Retina (tissue), 1 donor: ENCODE data around the gene SLC30A10.
"Not testable (repeated sequence)": the region's sequence is repeated elsewhere in the genome, so short reads cannot be mapped to it uniquely, and the experiment has no call there.

Source experiments
- DNase-seq: peaks from one replicate; pipeline ENCODE4 v3.0.0-alpha.2; 2016

Gene SLC30A10

DNA sequence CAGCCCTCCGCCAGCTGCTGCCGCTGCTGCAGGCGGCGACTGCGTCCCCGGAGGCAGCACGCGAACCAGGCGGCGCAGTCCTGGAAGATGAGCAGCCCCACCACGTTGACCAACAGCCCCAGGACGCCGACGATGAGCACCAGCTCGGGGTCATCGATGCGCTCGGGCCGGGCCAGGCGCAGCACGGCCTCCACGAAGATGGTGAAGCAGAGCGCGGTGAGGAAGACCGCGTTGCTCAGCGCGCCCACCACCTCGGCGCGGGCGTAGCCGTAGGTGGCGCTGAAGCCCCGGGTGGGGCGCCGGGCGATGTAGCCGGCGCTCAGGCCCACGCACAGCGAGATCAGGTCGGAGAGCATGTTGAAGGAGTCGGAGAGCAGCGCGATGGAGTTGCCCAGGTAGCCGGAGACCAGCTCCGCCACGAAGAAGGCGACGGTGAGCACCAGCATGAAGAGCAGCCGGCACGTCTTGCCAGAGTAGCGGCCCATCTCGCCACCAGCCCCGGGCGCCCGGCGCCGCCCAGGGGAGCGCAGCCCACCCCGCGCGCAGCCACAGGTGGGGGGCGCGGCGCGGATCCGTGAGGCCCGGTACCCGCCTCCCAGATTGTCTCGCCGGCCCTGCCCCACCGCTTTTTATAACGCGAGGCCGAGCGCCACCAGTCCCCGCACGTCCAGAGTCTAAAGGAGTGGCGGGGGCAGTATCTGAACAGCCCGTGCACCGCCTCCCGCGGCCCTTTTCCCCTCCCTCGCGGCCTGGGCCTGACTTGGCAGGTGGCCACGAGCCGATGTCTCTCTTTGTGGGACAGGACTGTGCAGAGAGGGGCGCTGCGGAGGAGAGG, at the start of gene SLC30A10:
Gene SLC30A10 (minus strand): TSS at position 602 of the 835 bp plus-strand sequence. CDS start 117 bp downstream, at position 485.
- peak; percentile 89 for DNase-seq

- no peak for DNase-seq
These were observed 44.9 kb upstream of the SLC30A10 start for GRCh38 chr1:219973213-219973612.

DNA sequence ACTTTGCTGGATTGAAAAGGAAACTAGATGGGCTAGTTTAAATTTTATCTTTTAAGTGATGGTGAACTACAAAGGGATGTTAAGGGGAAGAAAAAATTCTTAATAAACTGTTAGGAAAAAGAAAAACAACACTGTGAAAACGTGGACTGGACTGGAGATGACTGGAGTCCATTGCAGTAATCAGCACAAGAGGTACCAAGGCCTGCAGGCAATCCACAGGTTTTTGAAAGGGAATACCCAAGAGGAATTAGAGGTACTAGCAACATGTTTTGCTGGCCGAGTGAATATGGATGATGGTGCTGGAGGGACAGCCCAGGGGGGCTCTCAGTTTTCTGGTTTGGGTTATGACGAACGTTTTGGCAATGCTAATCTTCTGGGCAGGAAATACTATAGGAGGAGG, 39.0 kb upstream of the SLC30A10 start:
- no peak for DNase-seq

GRCh38 chr1:219966071-219966349, 37.7 kb upstream of the SLC30A10 start:
- no peak for DNase-seq

GRCh38 chr1:219965285-219966070, 37.1 kb upstream of the SLC30A10 start:
- no peak for DNase-seq

GRCh38 chr1:219963432-219963831, 35.1 kb upstream of the SLC30A10 start:
- no peak for DNase-seq

DNA sequence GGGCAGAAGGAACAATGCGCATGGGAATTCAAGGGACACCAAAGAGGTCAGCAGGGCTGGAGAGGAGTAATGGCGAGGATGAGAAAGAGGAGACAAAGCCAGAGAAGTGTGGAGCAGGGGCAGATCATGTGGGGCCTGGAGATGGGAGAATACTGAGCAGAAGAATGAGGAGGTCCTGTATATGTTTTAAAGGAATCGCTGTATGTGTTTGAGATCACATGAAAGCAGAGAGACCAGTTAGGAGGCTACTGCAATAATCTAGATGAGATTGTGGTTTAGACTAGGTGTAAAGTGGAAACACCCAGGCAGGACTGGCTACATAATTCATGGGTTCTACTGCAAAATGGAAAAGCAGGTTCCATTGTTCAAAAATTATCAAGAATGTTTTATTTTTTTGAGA, 33.3 kb upstream of the SLC30A10 start:
- no peak for DNase-seq

DNA sequence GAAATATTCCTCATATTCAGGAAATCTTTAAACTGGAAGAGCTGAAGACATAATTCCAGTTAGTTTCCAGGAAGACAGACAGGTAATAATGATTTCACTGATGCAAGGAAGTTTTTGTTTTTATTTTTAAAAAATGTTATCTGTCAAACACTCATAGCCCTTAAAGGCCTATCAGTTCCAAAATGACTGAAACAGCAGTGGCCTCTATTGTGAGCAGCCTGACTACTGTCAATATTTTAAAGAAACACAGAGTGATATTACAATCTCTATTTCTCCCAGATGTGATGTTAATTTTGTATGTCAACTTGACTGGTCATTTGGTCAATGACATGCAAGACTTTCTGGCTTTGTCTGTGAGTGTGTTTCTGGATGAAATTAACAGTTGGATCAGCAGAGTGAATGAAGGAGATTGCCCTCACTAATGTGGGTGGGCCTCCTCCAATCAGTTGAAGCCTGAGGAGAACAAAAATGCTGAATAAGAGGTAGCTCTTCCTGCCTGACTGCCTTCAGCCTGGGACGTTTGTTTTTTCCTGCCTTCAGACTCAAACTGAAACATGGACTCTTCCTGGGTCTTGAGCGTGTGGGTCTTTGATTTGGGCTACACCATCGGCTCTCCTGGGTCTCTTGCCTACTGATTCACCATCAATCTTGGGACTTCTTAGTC, 31.3 kb upstream of the SLC30A10 start:
- no peak for DNase-seq

DNA sequence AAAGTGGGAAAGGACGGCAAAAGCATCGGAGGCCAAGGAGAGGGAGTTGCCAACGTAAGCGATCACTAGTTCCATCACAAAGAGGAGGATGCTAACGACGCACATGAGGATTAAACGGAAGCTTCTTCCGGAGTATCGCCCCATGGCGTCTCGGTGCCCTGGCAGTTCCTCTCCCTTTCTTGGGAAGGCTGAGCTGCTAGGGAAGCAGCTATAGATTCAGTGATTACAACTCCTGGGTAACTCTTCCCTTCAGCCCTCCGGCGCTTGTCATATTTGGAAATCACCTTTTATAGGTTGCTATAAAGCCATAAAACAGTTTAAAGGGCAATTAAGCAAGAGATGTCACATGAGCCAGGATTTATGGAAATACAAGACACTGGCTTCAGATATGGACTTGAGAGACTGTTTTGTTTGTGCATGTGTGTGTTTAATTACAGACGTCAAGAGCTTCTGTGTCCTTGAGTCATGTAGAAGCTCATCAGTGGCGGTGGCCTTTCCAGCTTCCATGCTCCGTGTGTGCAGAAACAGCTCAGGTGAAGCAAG, 30.6 kb upstream of the SLC30A10 start:
- DNase-seq: no peak

DNA sequence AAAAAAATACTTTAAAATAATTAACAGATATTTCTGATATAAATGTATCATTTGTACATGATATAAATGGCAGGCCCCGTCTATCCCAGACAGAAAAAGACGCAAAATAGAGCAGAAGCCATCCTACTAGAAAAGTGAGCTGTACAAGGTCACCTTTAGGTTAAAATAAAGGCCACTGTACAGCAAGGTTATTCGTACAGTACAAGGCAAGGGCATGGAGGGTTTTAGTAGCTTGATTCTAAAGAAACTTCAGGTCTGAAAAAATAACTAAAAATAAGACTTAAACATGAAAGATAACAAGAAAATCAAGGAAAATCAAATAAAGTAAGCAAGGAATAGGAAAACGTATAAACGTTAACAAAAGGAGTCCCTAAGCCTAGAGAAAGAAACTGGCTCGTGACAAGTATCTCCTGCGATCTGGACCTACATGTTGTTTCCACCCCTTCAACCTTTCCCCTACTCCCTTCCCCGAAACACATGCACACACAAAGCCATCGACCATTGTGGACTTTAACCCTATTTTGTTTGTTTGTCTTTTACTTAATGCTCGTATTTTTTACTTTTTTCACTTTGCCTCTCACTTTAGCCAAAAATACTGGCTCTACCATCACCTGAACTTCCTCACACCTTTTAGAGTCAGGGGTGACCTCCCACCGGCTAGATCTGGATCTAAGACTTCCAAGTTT, 26.5 kb upstream of the SLC30A10 start:
- no peak for DNase-seq

DNA sequence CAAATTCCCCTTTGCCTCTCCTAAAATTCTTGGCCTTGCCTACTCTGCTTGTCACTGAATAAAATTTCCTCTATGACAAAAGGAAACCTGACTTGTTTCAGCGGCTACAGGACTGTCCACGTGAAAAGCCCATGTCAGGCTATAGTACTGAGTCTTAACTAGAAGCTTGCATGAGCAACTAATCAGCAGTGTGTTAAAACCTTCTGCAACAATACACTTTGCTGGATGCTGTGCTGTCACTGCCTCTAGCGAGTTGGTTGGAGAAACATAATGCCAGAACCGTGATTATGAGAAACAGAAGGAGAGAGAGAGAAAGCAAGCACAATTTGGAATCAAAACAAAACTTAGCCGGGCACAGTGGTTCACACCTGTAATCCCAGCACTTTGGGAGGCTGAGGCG, 25.7 kb upstream of the SLC30A10 start:
- no peak for DNase-seq

DNA sequence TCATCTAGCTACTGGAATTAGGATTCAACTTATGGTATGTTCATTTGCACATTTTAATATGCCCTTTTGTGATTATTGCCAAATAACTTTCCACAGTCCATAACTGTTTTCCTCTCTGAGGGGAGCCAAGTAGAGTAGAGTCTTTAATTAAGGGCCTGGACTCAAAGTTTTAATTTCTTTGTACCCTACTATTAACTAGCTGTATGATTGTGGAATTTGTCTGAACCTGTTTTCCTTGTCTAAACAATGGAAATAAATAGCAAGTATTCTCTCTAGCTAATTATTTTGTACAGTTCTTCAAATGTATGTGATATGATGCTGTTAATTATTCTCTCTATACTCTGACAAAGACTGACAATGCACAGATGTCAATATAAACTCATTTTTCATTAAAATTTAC, 24.0 kb upstream of the SLC30A10 start:
- DNase-seq: no peak

- DNase-seq: not testable (repeated sequence)
These were observed 20.9 kb upstream of the SLC30A10 start for GRCh38 chr1:219949227-219949626.

GRCh38 chr1:219948766-219949165, 20.4 kb upstream of the SLC30A10 start:
- not testable (repeated sequence) for DNase-seq

- no peak for DNase-seq
These were observed 17.4 kb upstream of the SLC30A10 start for GRCh38 chr1:219945795-219946194.

DNA sequence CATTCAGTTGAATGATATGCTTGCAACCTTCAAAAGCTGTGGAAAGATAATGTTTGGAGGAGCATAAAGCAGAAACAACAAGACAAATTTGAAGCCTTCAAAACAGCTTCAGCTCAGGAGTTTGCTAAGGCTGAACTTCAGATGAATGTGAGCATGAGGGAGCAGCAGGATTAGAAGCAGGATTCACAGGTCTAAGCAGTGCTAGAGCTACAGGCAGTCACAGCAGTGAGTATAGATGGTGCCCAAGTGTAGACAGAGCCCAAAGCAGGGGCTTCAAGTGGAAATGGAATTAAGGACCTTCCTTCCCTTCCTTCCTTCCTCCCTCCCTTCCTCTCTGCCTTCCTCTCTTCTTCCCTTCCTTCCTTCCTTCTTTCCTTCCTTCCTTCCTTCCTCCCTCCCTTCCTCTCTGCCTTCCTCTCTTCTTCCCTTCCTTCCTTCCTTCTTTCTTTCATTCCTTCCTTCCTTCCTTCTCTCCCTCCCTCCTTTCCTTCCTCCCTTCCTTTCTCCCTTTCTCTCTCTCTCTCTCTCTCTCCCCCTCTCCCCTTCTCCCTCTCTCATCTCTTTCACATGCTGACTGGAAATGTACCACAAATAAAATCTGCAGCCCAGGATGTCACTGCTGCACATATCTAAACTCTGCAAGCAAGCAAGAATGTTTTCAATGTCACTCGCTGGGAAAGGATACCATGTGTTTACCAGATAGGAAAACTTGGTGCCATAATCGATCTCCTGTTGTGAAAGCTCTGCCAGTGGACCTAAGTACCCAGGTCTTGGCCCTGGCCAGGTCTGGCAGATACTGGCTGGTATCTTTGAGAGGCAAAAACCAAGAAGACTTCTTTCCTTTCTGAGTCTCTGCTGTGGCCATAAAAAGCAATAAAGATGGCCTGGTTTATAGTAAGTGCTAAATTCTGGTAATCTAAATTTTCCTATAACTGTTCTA, 13.1 kb upstream of the SLC30A10 start:
- no peak for DNase-seq

GRCh38 chr1:219940707-219941106, 12.3 kb upstream of the SLC30A10 start:
- no peak for DNase-seq

GRCh38 chr1:219938706-219939105, 10.3 kb upstream of the SLC30A10 start:
- no peak for DNase-seq

- not testable (repeated sequence) for DNase-seq
These were observed 5.4 kb upstream of the SLC30A10 start for GRCh38 chr1:219933763-219934162.

DNA sequence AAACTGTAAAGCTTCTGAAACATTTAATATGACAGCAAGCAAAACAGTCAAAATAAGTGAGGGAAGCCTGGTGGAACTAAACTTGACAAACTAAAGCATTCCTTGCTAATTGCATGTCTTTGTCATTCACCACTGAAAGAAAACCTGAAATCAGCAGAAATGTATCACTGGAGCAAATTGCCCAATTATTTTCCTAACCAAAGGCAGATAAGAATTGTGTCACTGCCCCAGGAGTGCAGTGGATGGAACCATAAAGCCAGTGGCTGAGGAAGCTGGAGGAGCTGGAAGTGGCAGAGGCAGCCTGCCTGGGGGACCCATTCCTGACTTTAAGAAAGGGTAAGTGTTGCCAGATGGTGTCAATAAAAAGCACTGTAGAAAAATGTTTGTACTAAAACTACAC, 2.7 kb upstream of the SLC30A10 start:
- DNase-seq: peak; percentile 47

DNA sequence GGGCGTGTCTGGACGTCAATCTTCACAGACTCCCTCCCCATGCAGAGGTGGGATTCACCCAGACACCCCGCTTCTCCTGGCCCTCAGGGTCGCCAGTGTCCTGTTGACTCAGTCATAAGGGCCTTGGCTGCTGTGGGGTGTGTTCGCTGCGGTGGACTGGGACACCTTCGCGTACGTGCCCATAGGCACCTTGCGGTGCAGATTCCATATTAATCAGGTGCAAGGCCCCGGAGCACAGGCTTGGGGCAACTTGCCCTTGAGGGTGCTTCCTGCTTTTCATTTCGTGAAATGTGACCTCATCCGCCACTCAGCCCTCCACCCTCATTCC, 398 bp upstream of the SLC30A10 start:
- DNase-seq: peak; percentile 70
